GM18519 (cell line): ENCODE data around the gene ZKSCAN1.
"Not testable (repeated sequence)": the region's sequence is repeated elsewhere in the genome, so short reads cannot be mapped to it uniquely, and the experiment has no call there.

Source experiments
- ATAC-seq: cut with Tn5 transposase; IDR thresholded peaks from one replicate; pipeline ENCODE4 v1.9.1; 2021; ENCODE audit warnings: mild to moderate bottlenecking, moderate library complexity; ENCODE audit not compliant: unreplicated experiment, low FRiP score

ZKSCAN1 gene

DNA sequence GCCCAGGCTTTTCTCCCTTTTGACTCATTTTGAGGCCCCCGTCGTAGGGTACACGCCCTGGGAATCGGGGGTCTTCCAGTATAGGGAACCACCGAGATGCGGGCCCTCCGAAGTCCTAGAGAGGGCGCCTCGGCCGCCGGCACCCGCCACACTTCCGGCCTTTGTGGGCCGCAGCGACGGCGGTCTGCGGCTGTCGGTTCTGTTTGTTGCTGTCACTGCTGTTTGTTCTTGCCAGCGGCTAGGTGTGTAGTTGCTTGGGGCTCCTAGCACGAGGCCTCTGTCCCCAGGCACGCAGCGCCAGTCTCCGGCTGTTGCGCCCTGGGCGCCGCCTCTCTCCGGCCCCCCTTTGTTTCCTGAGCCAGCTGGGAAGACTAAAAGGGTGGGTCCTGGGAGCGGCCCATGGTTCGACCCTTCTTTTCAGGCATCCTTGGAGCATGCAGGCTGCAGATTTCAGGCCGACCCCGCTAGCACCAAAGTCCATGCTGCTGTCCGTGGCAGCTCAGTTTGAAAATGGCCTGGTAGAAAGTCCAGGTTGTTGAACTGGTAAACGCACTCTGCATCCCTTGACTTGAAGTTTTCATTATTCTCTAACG is 17.8 kb upstream of the ZKSCAN1 start:
- no peak for ATAC-seq

DNA sequence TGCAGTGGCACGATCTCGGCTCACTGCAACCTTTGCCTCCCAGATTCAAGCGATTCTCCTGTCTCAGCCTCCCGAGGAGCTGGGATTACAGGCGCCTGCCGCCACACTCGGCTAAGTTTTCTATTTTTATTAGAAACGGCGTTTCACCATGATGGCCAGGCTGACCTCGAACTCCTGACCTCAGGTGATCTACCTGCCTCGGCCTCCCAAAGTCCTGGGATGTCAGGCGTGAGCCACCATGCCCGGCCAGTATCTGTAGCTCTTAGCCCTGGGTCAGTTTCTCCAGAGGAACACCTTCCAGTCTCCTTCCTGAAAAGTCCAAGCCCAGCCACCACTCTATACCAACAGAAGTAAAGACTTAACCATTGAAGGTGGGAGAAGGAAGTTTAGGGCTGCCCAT is 15.2 kb upstream of the ZKSCAN1 start:
- no peak for ATAC-seq

DNA sequence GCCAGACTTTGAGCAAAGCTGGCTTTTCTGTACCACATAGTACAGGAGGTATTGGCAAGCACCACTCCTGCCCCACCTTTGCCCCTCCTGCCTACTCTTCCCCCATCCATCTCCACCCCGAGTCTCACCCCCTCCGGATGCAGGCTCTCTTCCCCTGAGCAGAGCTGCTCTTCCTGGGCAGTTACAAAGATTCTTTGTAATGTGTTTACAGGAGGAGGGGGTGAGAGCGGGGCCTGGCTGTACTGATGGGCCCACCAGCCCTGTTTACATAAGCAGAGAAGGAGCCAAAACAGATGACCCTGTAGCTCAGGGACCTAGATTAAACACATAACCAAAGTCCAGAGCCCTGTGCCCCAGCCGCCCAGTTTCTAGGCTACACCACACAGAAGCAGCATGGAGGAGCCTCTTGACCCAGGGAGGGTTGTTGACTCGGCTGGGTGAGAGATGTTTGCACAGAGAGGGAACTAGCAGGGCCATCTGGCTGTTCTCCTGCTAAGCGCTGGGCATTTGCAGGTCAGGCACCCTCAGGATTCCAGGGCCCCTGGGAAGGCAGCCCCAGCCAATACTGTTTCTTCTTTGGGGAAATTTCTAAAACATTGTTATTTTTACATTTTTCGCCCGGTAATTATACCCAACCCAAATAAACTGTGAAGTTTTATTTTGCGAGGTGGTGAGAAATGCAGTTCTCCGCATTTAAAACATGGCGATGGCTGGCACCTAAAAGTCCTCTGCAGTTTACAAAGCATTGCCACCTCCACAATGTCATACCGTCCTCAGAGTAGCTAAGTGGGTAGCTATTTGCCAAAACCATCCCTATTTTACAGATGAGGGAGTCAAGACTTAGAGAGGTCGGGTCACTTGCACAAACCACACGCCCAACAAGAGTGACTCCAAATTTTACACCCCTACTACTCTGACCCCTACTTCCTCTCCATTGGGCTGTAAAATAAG is 11.4 kb upstream of the ZKSCAN1 start:
- ATAC-seq, result no peak

DNA sequence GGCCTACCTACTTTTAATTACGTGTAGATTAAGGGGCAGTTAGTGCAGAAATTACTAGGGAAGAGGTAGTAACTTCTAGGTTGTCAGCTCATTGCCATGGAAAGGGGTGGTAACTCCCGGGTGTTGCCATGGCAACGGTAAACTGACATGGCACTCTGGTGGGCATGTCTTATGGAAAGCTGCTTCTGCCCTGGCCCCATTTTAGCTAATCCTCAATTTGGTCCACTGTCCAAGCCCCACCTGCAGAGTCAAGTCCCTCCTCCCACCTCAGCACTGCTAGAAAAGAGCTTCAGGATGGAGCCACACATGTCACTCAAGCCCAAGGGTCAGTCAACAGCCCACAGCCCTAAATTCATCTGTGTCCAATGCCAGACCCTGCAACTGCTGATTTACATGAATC is 7.5 kb upstream of the ZKSCAN1 start:
- ATAC-seq, result no peak

DNA sequence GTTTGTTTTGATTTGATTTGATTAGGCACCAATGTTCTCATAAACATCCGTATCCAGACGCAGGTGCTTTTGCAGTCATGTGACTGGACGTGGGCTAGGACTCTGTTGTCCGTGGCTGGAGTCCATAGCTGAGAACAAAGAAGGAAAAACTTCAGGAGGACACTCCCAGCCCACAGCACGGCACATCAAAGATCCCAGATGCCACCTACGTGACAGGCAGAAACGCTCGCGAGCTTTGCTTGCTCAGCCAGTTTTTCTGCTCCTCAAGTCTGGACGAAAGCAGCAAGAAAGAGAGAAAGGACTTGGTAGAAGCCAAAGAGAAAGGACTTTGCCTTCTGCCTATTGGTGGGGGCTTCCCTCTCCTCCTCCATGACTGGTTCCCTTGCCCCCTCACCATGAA is 6.9 kb upstream of the ZKSCAN1 start:
- ATAC-seq, result no peak

DNA sequence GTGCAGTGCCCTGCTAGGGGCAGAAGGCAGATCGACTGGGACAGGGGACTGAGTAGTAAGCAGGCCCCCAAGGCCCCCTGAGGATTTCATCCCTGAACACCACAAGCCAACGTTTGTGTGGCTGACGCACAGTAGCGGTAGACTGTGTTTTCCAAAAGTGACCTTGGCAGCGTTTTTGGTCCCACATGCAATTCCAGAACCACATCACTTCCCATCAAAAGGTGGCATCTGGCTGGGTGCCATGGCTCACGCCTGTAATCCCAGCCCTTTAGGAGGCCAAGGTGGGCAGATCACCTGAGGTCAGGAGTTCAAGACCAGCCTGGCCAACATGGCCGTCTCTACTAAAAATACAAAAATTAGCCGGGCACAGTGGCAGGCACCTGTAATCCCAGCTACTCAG is 5.4 kb upstream of the ZKSCAN1 start:
- not testable (repeated sequence) for ATAC-seq

DNA sequence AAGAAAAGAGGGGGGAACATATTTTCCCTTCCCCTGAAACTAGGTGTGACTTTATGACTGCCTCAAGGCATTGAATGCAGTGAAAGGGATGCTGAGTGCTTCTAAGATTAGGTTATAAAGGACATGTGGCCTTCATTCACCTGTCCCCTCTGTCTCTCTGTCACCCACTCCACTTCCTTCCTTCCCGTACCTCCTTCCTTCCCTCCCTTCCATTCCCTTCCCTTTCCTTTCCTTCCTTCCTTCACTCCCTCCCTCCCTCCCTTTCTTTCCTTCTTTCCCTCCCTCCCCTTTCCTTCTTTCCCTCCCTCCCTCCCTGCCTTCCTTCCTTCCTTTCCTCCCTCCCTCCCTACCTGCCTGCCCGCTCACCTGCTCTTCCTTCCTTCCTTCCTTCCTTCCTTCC is 4.5 kb upstream of the ZKSCAN1 start:
- ATAC-seq, result no peak

DNA sequence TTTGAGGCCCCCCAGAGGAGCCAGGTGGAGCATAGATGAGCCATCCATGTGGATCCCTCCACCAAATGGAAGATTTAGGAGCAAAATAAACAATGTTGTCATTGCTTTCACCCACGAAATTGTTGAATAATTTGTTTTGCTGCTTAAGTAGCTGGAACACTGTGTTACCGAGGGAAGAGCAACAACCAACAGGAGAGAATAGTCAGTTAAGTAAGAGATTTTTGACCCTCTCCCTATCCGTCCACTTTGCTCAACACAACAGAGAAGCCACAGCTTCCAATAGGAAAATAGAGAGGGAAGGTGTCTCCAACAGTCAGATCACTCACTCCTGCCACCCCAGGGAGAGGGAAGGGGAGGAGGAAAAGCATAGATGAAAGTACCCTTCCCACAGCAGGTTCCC is 3.9 kb upstream of the ZKSCAN1 start:
- ATAC-seq, result no peak

DNA sequence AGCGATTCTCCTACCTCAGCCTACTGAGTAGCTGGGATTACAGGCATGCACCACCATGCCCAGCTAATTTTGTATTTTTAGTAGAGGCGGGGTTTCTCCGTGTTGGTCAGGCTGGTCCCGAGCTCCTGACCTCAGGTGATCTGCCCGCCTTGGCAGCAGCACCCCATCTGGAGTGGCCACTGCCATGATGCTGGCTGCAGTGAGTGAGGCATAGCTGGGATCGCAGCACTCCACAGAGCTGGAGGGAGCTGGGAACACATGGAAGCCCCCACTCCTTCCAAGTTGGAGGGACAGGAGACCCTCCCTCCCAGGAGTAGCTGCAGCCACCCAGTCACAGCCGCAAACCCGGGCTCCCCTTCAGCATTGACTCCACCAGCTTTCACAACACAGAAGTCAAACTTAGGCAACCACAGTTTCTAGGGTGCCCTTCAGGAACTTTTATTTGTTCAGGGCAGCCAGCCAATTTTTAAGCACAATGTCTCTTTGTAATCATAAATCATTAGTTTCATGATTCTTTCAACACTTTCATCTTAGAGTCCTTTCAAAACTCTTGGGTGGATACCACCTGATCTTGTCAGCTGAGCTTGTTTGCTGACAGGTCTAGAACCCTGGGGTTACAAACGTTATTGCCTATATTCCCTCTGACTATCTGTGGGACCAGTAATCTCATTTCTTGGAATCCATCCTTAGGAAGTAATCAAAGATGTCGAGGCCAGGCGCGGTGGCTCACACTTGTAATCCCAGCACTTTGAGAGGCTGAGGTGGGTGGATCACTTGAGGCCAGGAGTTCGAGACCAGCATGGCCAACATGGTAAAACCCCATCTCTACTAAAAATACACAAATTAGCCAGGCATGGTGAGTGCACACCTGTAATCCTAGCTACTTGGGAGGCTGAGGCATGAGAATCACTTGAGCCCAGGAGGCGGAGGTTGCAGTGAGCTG is 2.7 kb upstream of the ZKSCAN1 start:
- not testable (repeated sequence) for ATAC-seq

DNA sequence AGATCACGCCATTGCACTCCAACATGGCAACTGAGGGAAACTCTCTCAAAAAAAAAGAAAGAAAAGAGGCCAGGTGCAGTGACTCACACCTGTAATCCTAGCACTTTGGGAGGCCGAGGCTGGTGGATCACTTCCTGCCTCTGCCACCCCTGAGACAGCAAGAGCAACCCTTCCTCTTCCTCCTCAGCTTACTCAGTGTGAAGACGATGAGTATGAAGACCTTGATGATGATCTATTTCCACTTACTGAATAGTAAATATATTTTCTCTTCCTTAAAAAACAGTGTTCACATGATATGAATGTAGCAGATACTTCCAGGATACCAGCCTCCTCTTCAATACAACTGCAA is 2.1 kb upstream of the ZKSCAN1 start:
- no peak for ATAC-seq

DNA sequence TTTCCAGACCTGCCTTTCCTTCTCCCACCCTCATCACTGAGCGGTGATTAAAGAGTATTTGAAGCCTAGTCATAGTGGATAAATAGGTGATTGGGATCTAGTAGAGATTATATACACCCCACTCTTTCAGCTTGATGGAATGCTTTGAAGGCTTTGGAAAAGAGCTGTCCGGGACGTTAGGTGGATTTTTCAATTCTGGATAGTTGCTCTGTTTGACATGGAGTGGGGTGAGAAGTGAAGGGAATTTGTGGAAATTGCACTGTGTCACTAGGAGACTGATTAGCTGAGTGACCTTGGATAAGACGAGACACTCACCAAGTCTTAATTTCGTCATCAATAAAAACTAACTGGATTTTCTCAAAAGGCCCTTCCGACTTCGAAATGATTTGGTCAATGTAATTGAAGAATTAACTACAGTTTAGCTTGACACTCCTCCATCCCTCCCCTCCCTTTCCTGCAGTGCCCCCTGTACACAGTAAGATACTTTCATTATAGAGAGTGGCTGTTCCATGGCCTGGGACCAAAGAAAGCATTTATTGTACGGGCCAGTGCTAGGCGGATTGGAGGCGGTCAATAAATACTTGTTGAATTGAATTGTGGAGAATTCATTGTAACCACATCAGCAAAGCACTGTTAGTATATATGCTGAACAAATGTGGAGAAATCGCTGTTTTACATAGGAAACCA is 962 bp downstream of the ZKSCAN1 start:
- ATAC-seq, result no peak

DNA sequence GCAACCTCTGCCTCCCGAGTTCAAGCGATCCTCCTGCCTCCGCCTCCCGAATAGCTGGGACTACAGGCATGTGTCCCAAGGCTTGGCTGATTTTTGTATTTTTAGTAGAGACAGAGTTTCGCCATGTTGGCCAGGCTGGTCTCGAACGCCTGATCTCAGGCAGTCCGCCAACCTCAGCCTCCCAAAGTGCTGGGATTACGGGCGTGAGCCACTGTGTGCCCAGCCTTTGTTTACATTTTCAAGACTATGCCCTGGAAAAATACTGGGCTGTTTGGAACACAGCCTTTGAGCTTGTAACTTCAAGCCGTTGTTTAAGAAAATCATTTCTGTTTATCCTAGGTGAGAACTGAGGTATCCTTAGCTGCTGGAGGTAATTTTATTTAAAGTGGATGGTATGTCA is 1.9 kb downstream of the ZKSCAN1 start:
- no peak for ATAC-seq

DNA sequence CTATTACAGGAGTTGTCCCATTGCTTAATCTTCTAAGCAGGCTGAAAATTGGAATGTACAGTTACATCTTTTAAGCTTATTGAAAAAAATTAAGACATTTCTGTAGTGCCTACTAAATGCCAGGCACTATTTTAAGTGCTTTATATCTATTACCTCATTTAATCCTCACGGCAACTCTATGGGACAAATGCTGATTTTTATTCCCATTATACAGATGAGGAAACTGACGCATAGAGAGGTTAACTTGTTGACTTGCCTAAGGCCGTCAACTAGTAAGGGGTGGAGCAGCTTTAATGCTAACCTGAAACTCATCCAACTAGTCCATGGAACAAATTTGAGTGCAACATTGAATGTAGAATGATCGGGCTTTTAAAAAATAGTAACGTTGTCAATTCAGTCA is 2.5 kb downstream of the ZKSCAN1 start:
- ATAC-seq, result no peak

DNA sequence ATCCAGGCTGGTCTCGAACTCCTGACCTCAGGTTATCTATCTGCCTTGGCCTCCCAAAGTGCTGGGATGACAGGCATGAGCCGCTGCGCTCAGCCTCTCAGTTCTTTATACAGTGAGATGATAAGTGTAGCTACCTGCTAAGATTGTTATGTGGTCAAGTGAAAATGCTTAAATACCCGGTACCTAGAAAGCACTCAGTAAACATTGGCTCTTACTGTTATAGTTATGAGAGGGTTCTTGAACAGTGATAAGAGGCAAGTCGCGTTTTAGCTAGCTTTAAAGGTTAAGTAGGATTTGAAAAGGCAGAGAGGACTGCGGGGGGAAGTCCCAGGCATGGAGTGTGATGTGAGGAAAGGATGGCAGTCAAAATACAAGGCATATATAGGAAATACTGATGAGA is 4.5 kb downstream of the ZKSCAN1 start:
- ATAC-seq, result no peak

DNA sequence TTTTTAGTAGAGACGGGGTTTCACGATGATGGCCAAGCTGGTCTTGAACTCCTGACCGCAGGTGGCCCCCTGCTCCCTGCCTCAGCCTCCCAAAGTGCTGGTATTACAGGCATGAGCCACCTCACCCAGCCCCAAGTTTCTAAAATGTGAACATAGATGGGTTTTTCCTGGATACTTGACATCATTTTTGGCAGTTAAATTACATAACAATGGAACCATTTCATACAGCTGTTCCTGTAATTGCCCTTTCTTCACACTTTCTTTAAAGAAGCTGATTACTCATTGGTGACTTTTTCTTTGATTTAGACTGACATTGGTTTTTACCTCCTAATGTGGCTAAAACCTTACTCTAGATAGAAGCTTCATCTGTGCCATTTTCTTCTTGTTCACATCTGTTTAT is 5.9 kb downstream of the ZKSCAN1 start:
- no peak for ATAC-seq

DNA sequence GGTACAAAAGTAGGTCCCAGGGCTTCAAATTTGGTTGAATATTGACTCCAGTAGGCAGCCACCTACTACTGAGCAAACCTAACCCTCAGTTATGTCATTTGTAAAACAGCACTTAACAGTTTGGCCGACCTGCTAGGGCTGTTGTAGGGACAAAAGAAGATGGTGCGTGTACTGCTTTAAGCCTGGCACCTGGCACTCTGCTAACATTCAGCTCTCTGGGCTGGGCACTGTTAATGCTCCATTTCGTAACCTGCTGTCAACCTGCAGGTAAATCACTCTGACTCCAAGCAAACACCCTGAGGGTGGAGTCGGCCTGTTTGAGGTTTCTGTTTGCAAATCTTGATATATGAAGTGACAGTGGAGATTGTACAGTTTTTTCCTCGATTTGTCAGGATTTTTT is 7.2 kb downstream of the ZKSCAN1 start:
- ATAC-seq, result no peak

DNA sequence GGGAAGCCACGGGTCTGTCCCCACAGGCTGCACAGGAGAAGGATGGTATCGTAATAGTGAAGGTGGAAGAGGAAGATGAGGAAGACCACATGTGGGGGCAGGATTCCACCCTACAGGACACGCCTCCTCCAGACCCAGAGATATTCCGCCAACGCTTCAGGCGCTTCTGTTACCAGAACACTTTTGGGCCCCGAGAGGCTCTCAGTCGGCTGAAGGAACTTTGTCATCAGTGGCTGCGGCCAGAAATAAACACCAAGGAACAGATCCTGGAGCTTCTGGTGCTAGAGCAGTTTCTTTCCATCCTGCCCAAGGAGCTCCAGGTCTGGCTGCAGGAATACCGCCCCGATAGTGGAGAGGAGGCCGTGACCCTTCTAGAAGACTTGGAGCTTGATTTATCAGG is 8.1 kb downstream of the ZKSCAN1 start:
- ATAC-seq, result no peak

DNA sequence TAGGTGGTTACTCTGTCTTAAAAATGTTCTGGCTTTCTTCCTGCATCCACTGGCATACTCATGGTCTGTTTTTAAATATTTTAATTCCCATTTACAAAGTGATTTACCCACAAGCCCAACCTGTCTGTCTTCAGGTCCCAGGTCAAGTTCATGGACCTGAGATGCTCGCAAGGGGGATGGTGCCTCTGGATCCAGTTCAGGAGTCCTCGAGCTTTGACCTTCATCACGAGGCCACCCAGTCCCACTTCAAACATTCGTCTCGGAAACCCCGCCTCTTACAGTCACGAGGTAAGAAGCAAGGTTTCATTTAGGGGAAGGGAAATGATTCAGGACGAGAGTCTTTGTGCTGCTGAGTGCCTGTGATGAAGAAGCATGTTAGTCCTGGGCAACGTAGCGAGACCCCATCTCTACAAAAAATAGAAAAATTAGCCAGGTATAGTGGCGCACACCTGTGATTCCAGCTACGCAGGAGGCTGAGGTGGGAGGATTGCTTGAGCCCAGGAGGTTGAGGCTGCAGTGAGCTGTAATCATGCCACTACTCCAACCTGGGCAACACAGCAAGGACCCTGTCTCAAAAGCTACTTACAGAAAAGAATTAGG is 8.7 kb downstream of the ZKSCAN1 start:
- no peak for ATAC-seq

DNA sequence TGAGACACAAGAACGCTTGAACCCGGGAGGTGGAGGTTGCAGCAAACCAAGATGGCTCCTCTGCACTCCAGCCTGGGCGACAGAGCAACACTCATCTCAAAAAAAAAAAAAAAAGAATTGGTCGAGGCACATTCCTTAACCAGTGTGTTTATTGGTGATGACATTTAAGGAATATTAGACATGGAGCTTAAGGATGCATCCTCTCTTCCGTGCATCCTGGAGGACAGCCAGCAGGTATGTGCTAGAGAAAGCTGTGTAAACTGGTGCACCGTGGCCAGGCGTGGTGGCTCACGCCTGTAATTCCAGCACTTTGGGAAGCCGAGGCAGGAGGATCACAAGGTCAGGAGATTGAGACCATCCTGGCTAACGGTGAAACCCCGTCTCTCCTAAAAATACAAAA is 11.8 kb downstream of the ZKSCAN1 start:
- no peak for ATAC-seq

DNA sequence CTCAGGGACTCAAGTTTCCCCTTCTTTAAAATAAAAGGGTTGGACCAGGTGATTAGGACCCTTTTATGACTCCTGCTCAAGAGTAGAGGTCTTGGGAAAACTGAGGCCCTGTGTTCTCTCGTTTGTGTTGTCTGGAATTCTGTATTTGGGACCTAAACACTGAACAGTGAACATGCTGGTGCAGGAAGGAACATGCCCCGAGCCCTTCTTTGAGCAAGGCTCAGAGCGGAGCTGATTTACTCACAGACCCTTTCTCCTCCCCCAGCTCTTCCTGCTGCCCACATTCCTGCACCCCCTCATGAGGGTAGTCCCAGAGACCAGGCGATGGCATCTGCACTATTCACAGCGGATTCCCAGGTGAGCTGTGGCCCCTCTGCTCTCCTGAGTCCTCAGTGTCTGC is 14.2 kb downstream of the ZKSCAN1 start:
- no peak for ATAC-seq
